Gastroesophageal sphincter (tissue), 3 donors: ENCODE data around the gene RNF187.

ENCODE experiments used
- POLR2A ChIP-seq, 2 donors: fragments of 450-650 bp; IDR thresholded peaks; one replicate each; pipeline ENCODE4 v1.6.1; 2017; ENCODE audit warnings: antibody characterized with exemption in 2 of 2, mild to moderate bottlenecking in 2 of 2, moderate library complexity in 1 of 2
- TF ChIP-seq, protein P1 (sequence below), 4 experiments: fragments of 200-600 bp in 2 of 4; fragments of 450-650 bp in 2 of 4; sonication (generic) in 1 of 4; IDR thresholded peaks; one replicate each; pipeline ENCODE4 v1.5.1; 2017 to 2019; ENCODE audit warnings: antibody characterized with exemption in 4 of 4, mild to moderate bottlenecking in 2 of 4, moderate library complexity in 2 of 4

GRCh38 chr1:228502522-228502921 is 15.3 kb downstream of the RNF187 start:
- TF ChIP-seq POLR2A (IDR thresholded peaks at IDR 0.05), result no peak
- TF ChIP-seq, protein P1, sequence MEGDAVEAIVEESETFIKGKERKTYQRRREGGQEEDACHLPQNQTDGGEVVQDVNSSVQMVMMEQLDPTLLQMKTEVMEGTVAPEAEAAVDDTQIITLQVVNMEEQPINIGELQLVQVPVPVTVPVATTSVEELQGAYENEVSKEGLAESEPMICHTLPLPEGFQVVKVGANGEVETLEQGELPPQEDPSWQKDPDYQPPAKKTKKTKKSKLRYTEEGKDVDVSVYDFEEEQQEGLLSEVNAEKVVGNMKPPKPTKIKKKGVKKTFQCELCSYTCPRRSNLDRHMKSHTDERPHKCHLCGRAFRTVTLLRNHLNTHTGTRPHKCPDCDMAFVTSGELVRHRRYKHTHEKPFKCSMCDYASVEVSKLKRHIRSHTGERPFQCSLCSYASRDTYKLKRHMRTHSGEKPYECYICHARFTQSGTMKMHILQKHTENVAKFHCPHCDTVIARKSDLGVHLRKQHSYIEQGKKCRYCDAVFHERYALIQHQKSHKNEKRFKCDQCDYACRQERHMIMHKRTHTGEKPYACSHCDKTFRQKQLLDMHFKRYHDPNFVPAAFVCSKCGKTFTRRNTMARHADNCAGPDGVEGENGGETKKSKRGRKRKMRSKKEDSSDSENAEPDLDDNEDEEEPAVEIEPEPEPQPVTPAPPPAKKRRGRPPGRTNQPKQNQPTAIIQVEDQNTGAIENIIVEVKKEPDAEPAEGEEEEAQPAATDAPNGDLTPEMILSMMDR (IDR thresholded peaks at IDR 0.05), result no peak
